Measurements from ENCODE around the gene CD28.

The CD28 gene

GRCh38 chr2:203721781-203722300 lies 15.4 kb downstream of the CD28 start:
- no peaks in the 10 kb centered on the region for H3K36me3 ChIP-seq (ENCODE audit: control insufficient read depth, insufficient read depth, low read length)

GRCh38 chr2:203722411-203722810 lies 16.0 kb downstream of the CD28 start:
- H3K4me3 ChIP-seq (ENCODE audit: low read length) = no peak overlapping the region
- no peak overlapping the region for H3K27ac ChIP-seq (ENCODE audit: low read depth, low read length)

More at GRCh38 chr2:203721781-203722300, 15.4 kb downstream of the CD28 start:
- Histone ChIP-seq H3K27me3 (ENCODE audit: control insufficient read depth, insufficient read depth, low read length) (no peaks in the 10 kb centered on the region), H3K4me1 (ENCODE audit: control insufficient read depth, insufficient read depth, low read length) (no peaks in the 10 kb centered on the region), H3K9ac (ENCODE audit: low read length) (no peak overlapping the region), H3K27ac (ENCODE audit: low read depth, low read length) (no peak overlapping the region), H3K4me3 (ENCODE audit: low read length) (no peak overlapping the region)

GRCh38 chr2:203728321-203728720 lies 21.9 kb downstream of the CD28 start:
- Histone ChIP-seq H3K27ac (ENCODE audit: low read depth, low read length) (no peak overlapping the region), H3K27me3 (ENCODE audit: control insufficient read depth, insufficient read depth, low read length) (no peaks in the 10 kb centered on the region), H3K4me3 (ENCODE audit: low read length) (no peak overlapping the region), H3K9ac (ENCODE audit: low read length) (no peak overlapping the region), H3K4me1 (ENCODE audit: control insufficient read depth, insufficient read depth, low read length) (no peaks in the 10 kb centered on the region), H3K36me3 (ENCODE audit: control insufficient read depth, insufficient read depth, low read length) (no peaks in the 10 kb centered on the region)

More at GRCh38 chr2:203722411-203722810, 16.0 kb downstream of the CD28 start:
- no peak overlapping the region for H3K9ac ChIP-seq (ENCODE audit: low read length)
- H3K36me3 ChIP-seq (ENCODE audit: control insufficient read depth, insufficient read depth, low read length) = no peaks in the 10 kb centered on the region
- H3K4me1 ChIP-seq (ENCODE audit: control insufficient read depth, insufficient read depth, low read length) = no peaks in the 10 kb centered on the region
- H3K27me3 ChIP-seq (ENCODE audit: control insufficient read depth, insufficient read depth, low read length) = no peaks in the 10 kb centered on the region

GRCh38 chr2:203730076-203730729 lies 23.8 kb downstream of the CD28 start:
- Histone ChIP-seq H3K4me1 (ENCODE audit: control insufficient read depth, insufficient read depth, low read length) (no peaks in the 10 kb centered on the region), H3K27me3 (ENCODE audit: control insufficient read depth, insufficient read depth, low read length) (no peaks in the 10 kb centered on the region), H3K4me3 (ENCODE audit: low read length) (no peak overlapping the region), H3K9ac (ENCODE audit: low read length) (no peak overlapping the region), H3K27ac (ENCODE audit: low read depth, low read length) (no peak overlapping the region), H3K36me3 (ENCODE audit: control insufficient read depth, insufficient read depth, low read length) (no peaks in the 10 kb centered on the region)

- Histone ChIP-seq H3K4me1 (ENCODE audit: control insufficient read depth, insufficient read depth, low read length) (no peaks in the 10 kb centered on the region), H3K27me3 (ENCODE audit: control insufficient read depth, insufficient read depth, low read length) (no peaks in the 10 kb centered on the region), H3K36me3 (ENCODE audit: control insufficient read depth, insufficient read depth, low read length) (no peaks in the 10 kb centered on the region), H3K9ac (ENCODE audit: low read length) (no peak overlapping the region), H3K27ac (ENCODE audit: low read depth, low read length) (no peak overlapping the region), H3K4me3 (ENCODE audit: low read length) (no peak overlapping the region)
Measured at GRCh38 chr2:203730883-203731282, 24.4 kb downstream of the CD28 start.

GRCh38 chr2:203732092-203732952 lies 25.9 kb downstream of the CD28 start:
- H3K27ac ChIP-seq (ENCODE audit: low read depth, low read length) = no peak overlapping the region
- no peaks in the 10 kb centered on the region for H3K36me3 ChIP-seq (ENCODE audit: control insufficient read depth, insufficient read depth, low read length)
- no peaks in the 10 kb centered on the region for H3K4me1 ChIP-seq (ENCODE audit: control insufficient read depth, insufficient read depth, low read length)
- no peak overlapping the region for H3K4me3 ChIP-seq (ENCODE audit: low read length)
- no peak overlapping the region for H3K9ac ChIP-seq (ENCODE audit: low read length)
- H3K27me3 ChIP-seq (ENCODE audit: control insufficient read depth, insufficient read depth, low read length) = no peaks in the 10 kb centered on the region

- no peak overlapping the region for H3K4me3 ChIP-seq (ENCODE audit: low read length)
- H3K4me1 ChIP-seq (ENCODE audit: control insufficient read depth, insufficient read depth, low read length) = no peaks in the 10 kb centered on the region
- no peaks in the 10 kb centered on the region for H3K27me3 ChIP-seq (ENCODE audit: control insufficient read depth, insufficient read depth, low read length)
- H3K9ac ChIP-seq (ENCODE audit: low read length) = no peak overlapping the region
- H3K36me3 ChIP-seq (ENCODE audit: control insufficient read depth, insufficient read depth, low read length) = no peaks in the 10 kb centered on the region
- no peak overlapping the region for H3K27ac ChIP-seq (ENCODE audit: low read depth, low read length)
Measured at GRCh38 chr2:203732953-203733510, 26.6 kb downstream of the CD28 start.

- no peak overlapping the region for H3K9ac ChIP-seq (ENCODE audit: low read length)
- no peaks in the 10 kb centered on the region for H3K4me1 ChIP-seq (ENCODE audit: control insufficient read depth, insufficient read depth, low read length)
- H3K27ac ChIP-seq (ENCODE audit: low read depth, low read length) = no peak overlapping the region
- no peaks in the 10 kb centered on the region for H3K27me3 ChIP-seq (ENCODE audit: control insufficient read depth, insufficient read depth, low read length)
- no peak overlapping the region for H3K4me3 ChIP-seq (ENCODE audit: low read length)
- no peaks in the 10 kb centered on the region for H3K36me3 ChIP-seq (ENCODE audit: control insufficient read depth, insufficient read depth, low read length)
Measured at GRCh38 chr2:203733684-203734083, 27.2 kb downstream of the CD28 start.

- no peak overlapping the region for H3K4me3 ChIP-seq (ENCODE audit: low read length)
- H3K4me1 ChIP-seq (ENCODE audit: control insufficient read depth, insufficient read depth, low read length) = no peaks in the 10 kb centered on the region
- H3K36me3 ChIP-seq (ENCODE audit: control insufficient read depth, insufficient read depth, low read length) = no peaks in the 10 kb centered on the region
- no peak overlapping the region for H3K9ac ChIP-seq (ENCODE audit: low read length)
- H3K27ac ChIP-seq (ENCODE audit: low read depth, low read length) = no peak overlapping the region
- H3K27me3 ChIP-seq (ENCODE audit: control insufficient read depth, insufficient read depth, low read length) = no peaks in the 10 kb centered on the region
Measured at GRCh38 chr2:203734276-203734983, 28.0 kb downstream of the CD28 start.

- Histone ChIP-seq H3K36me3 (ENCODE audit: control insufficient read depth, insufficient read depth, low read length) (no peaks in the 10 kb centered on the region), H3K4me3 (ENCODE audit: low read length) (no peak overlapping the region), H3K4me1 (ENCODE audit: control insufficient read depth, insufficient read depth, low read length) (no peaks in the 10 kb centered on the region), H3K27ac (ENCODE audit: low read depth, low read length) (no peak overlapping the region), H3K27me3 (ENCODE audit: control insufficient read depth, insufficient read depth, low read length) (no peaks in the 10 kb centered on the region), H3K9ac (ENCODE audit: low read length) (no peak overlapping the region)
Measured at GRCh38 chr2:203737360-203737759, 30.9 kb downstream of the CD28 start.

GRCh38 chr2:203739351-203739750 lies 32.9 kb downstream of the CD28 start:
- Histone ChIP-seq H3K27ac (ENCODE audit: low read depth, low read length) (no peak overlapping the region), H3K4me1 (ENCODE audit: control insufficient read depth, insufficient read depth, low read length) (no peaks in the 10 kb centered on the region), H3K36me3 (ENCODE audit: control insufficient read depth, insufficient read depth, low read length) (no peaks in the 10 kb centered on the region), H3K27me3 (ENCODE audit: control insufficient read depth, insufficient read depth, low read length) (no peaks in the 10 kb centered on the region), H3K9ac (ENCODE audit: low read length) (no peak overlapping the region), H3K4me3 (ENCODE audit: low read length) (no peak overlapping the region)

GRCh38 chr2:203740871-203741281 lies 34.4 kb downstream of the CD28 start:
- H3K27me3 ChIP-seq (ENCODE audit: control insufficient read depth, insufficient read depth, low read length) = no peaks in the 10 kb centered on the region
- no peak overlapping the region for H3K27ac ChIP-seq (ENCODE audit: low read depth, low read length)
- H3K36me3 ChIP-seq (ENCODE audit: control insufficient read depth, insufficient read depth, low read length) = no peaks in the 10 kb centered on the region
- no peak overlapping the region for H3K9ac ChIP-seq (ENCODE audit: low read length)
- no peak overlapping the region for H3K4me3 ChIP-seq (ENCODE audit: low read length)
- no peaks in the 10 kb centered on the region for H3K4me1 ChIP-seq (ENCODE audit: control insufficient read depth, insufficient read depth, low read length)

Measured in rectal smooth muscle tissue (tissue), 1 donor.